GM21423 (cell line): ENCODE results near the gene AGPAT4.
A peak's percentile ranks its signal among the peaks of the same experiment; 100 is the strongest.
"Not testable (repeated sequence)": the region's sequence is repeated elsewhere in the genome, so short reads cannot be mapped to it uniquely, and the experiment has no call there.

Experiments
- ATAC-seq: cut with Tn5 transposase; IDR thresholded peaks from one replicate; pipeline ENCODE4 v1.9.1; 2021; ENCODE audit warnings: mild to moderate bottlenecking, moderate library complexity; ENCODE audit not compliant: unreplicated experiment

The AGPAT4 gene

GRCh38 chr6:161273752-161274487 is at the start of gene AGPAT4:
AGPAT4 (minus strand) TSS chr6:161274061; CDS start chr6:161232213, 41,848 bp downstream.
- peak; percentile 99 for ATAC-seq

DNA sequence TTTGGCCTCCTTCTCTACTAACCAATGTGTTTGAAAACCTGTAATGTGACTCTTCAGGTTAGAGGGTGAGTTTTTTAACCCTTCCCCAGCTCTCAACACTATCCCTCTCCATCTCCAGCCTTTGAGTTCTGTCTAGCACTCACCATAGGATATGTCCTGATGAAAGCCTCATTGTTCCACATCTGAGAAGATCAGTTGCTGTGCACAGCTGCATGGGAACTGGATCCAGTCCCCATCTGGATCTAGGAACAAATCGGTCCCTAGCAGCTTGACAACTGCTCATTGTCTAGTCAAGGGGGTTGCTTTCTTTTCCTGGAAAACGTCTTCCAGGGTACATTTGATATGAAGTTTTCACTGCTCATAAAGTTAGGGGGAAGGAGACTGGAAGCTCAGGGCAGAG is 45.4 kb upstream of the AGPAT4 start:
- no peak for ATAC-seq

DNA sequence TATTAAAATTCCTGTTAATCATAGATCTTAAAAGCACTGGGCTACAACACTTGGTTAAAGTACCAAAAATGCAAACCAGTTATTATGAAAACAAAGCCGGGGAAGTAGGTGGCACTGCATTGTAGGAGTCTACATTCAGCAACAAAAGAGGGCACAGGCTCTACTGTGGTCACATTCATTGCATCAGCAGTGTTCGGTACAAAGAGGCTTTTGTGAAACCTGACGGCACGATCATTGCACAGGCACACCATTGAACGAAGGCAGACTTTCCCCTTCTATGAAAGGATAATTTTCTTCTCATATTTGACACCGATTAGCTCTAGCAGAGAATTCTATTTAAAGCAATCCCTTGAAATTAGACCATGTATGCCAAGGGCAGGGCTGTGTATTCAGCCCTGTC is 44.6 kb upstream of the AGPAT4 start:
- ATAC-seq = no peak

GRCh38 chr6:161316531-161316930 is 42.7 kb upstream of the AGPAT4 start:
- no peak for ATAC-seq

GRCh38 chr6:161315246-161315917 is 41.5 kb upstream of the AGPAT4 start:
- not testable (repeated sequence) for ATAC-seq

DNA sequence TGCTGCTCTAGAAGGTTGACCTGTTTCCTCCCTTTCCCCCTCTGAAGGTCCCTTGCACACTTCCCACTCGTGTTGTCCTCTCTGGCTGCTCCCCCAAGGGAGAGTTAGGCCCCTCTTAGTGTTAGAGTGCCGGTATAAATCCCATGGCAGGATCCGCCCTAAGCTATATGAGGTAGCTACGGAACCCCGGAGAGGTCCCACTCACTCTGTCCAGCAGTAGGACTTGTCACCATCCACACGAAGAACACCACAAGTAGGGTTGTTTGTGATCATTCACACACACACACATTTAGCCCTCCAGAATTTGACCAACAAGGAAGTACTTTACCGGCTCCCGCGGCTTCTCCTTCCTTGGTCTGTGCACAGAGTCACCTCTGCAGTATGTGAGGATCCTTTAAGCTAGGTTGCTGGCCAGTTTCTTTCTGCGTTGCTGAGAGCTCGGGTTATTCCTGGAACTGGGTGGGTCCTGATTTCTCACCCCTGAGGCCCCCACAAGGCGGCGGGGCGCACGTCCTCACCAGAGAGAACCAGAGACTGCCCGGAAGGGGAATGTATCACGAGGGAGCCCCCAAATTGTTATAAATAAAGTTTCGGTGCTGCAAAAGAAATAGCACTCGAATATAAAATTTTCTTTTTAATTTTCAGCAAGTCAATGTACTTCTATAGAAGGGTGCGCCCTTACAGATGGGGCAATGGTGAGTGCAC is 40.8 kb upstream of the AGPAT4 start:
- ATAC-seq = not testable (repeated sequence)

GRCh38 chr6:161313940-161314509 is 40.2 kb upstream of the AGPAT4 start:
- no peak for ATAC-seq

DNA sequence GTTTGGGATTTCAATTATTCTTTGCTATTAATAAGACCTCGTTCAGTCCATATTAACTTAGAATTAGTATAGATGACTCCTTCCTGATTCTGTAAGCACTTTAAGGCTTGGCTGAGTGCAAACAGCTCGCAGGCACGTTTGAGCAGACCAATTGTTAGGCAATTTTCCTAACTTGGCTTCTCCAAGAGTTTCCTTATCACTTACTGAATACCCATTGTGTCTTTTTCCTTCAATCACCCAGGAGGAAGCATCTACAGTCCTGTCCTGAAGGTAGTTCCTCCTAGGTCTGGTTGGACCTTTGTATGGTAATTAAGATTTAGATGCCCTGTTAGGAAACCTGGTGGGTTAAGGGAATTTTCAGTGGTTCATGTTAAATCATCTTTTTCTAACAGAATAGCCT is 39.6 kb upstream of the AGPAT4 start:
- ATAC-seq = not testable (repeated sequence)

DNA sequence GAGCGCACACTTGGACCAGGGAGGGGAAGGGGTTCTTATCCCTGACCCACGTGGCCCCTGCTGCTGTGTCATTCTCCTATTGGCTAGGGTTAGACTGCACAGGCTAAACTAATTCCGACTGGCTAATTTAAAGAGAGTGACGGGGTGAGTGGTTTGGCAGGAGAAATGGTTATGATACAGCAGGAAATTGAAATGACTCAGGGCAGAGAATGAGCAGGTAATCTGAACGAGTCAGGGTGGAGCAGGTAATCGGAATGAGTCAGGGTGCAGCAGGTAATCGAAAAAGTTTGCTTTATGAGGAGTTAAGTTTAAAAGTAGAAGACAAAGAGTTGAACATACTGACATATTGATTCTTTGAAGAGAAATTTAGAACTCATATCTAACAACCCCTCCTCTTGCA is 35.9 kb upstream of the AGPAT4 start:
- ATAC-seq = not testable (repeated sequence)

GRCh38 chr6:161308075-161308655 is 34.3 kb upstream of the AGPAT4 start:
- no peak for ATAC-seq

DNA sequence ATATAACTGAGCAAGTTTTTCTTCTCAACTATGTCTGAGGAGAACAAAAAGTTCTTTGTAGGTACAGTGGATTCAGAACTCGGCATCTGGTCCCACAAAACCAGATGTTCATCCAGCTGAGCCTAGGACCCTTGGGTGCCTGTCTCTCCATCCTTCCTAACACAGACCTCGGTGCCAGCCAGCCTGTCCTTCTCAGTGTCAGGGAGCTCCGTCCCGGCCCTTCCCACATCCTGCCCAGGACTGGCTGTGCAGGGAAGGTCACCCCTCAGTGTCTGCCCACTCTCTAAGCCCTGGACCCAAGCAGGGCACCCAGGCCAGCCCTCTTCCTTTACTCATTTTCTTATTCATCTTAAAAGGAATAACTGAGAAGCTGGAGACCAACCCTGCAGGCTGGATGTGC is 32.0 kb upstream of the AGPAT4 start:
- ATAC-seq = no peak

DNA sequence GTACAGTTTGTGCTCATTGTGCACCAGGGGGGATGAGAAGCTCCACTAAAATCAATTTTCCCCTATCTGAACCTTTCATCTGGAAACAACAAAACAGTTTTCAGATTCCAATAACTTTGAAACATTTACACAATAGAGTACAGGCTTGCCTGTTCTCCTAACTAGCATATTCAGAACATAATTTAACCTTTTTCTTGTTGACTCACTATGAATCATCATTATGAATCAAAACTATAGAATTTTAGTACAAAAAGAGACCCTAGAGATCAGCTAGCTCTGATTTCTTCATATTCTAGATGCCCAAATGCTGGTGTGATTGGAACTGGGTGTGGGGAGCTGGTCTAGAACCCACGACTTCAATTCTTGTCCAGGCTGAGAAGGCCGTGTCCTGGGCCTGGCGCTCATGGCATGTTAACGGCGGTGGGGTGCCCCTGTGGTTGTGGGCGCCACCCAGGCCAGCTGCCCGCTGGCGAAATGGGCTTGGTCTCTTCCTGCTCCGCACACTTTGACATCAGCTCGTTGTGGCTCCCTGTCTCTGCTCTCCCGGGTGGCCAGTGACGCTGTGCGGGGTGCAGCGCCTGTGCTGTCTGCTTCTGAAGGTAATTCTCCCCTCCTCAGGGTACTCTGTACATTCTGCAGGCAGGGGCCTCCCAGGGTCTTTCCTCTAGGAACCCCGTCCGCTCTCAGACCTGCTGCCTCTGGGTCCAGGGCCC is 29.9 kb upstream of the AGPAT4 start:
- ATAC-seq = no peak

- no peak for ATAC-seq
These were observed 29.1 kb upstream of the AGPAT4 start for GRCh38 chr6:161302949-161303348.

GRCh38 chr6:161301338-161301737 is 27.5 kb upstream of the AGPAT4 start:
- no peak for ATAC-seq

- no peak for ATAC-seq
These were observed 27.0 kb upstream of the AGPAT4 start for GRCh38 chr6:161300823-161301222.

DNA sequence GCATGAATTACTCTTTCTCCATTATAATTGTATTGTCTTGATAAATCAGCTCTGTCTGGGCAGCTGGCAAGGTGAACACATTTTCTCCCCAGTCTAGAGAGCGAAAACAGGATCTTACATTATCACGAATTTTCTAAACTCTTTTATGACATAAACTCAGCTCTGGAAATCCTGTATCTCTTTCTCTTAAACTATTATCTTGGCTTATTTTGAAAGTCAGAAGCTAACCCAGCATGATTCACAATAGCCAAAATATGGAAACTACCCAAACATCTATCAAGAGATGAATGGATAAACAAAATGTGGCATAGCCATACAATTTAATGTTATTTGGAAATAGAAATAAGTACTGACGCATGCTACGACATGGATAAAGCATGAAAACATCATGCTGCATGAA is 25.9 kb upstream of the AGPAT4 start:
- ATAC-seq = no peak

- ATAC-seq = no peak
These were observed 21.9 kb upstream of the AGPAT4 start for GRCh38 chr6:161295784-161296183.

DNA sequence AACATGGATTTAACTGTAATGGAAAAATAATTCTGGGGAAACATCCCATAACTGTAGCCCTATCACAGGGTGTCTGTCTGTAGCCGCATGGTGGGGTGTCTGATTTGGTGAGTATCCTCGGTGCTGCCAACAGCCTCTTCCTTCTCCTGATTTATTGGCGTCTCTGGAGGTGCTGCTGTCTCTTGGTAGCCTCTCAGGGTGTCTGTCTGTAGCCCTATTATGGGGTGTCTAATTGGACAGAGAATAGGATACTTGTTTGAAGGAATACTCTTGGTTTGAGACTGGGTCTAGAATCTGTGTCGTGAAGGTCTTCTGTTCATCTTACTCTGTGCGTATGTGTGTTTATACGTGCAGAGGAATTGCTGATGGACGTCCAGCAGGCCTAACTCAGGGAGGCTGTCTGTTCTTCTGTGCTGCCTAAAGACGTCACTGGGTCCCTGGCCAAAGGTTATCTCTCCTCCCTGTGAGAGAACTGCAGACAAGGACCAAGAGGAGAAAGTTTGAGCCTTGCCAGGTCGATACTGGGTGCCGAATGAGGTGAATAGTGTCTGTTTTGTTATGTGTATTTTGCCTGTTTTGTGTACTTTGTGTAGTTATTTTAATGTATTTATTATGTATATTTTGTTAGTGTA is 18.9 kb upstream of the AGPAT4 start:
- no peak for ATAC-seq

- ATAC-seq = no peak
These were observed 18.3 kb upstream of the AGPAT4 start for GRCh38 chr6:161292145-161292544.

DNA sequence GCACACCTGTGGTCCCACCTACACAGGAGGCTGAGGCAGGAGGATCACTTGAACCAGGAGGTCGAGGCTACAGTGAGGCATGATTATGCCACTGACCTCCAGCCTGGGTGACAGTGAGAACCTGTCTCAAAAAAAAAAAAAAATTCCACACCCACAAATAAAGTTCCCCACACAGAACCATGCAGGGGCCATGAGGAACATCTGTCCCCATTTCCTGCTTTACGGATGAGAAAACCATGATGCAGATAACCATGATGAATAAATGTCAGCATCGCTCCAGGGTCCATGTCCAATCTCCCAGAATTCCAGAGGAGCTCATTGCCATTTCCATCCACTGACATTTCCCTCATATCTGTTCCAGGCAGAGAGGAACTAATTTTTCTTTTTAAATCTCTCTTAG is 16.9 kb upstream of the AGPAT4 start:
- ATAC-seq = no peak
